ENCODE results near the gene LONP2.
"Not testable (repeated sequence)": the region's sequence is repeated elsewhere in the genome, so short reads cannot be mapped to it uniquely, and the experiment has no call there.

The LONP2 gene

GRCh38 chr16:48240147-48240546, 4.0 kb upstream of the LONP2 start:
- DNase-seq = not testable (repeated sequence)

- DNase-seq = no peak
Observed at GRCh38 chr16:48244863-48245195, 729 bp downstream of the LONP2 start.

GRCh38 chr16:48246066-48246465, 2.0 kb downstream of the LONP2 start:
- no peak for DNase-seq

GRCh38 chr16:48247311-48247710, 3.2 kb downstream of the LONP2 start, which contains the start of gene ABCC11:
ABCC11 (minus strand) TSS chr16:48247539; CDS start chr16:48231921, 15,618 bp downstream.
- DNase-seq = no peak

- DNase-seq = no peak
Observed at GRCh38 chr16:48250520-48251278, 6.6 kb downstream of the LONP2 start.

GRCh38 chr16:48252013-48252412, 7.9 kb downstream of the LONP2 start:
- no peak for DNase-seq

GRCh38 chr16:48256579-48257177, 12.6 kb downstream of the LONP2 start:
- no peak for DNase-seq

GRCh38 chr16:48261569-48261968, 17.5 kb downstream of the LONP2 start:
- DNase-seq = no peak

GRCh38 chr16:48262631-48263030, 18.5 kb downstream of the LONP2 start:
- DNase-seq = no peak

- no peak for DNase-seq
Observed at GRCh38 chr16:48269011-48269410, 24.9 kb downstream of the LONP2 start.

GRCh38 chr16:48271728-48272127, 27.6 kb downstream of the LONP2 start:
- DNase-seq = no peak

- DNase-seq = no peak
Observed at GRCh38 chr16:48272837-48273421, 28.8 kb downstream of the LONP2 start.

- DNase-seq = no peak
Observed at GRCh38 chr16:48274476-48274875, 30.4 kb downstream of the LONP2 start.

GRCh38 chr16:48276102-48276501, 32.0 kb downstream of the LONP2 start:
- DNase-seq = no peak

- DNase-seq = peak in 1 of 2 experiments; percentile 25
Observed at GRCh38 chr16:48277158-48277557, 33.1 kb downstream of the LONP2 start.

- DNase-seq = no peak
Observed at GRCh38 chr16:48279199-48279598, 35.1 kb downstream of the LONP2 start.

- no peak for DNase-seq
Observed at GRCh38 chr16:48280546-48280945, 36.4 kb downstream of the LONP2 start.

- DNase-seq = no peak
Observed at GRCh38 chr16:48282636-48283263, 38.6 kb downstream of the LONP2 start.

- DNase-seq = no peak
Observed at GRCh38 chr16:48284772-48285409, 40.8 kb downstream of the LONP2 start.

- DNase-seq = no peak
Observed at GRCh38 chr16:48287239-48287638, 43.1 kb downstream of the LONP2 start.

GRCh38 chr16:48291303-48291702, 47.2 kb downstream of the LONP2 start:
- DNase-seq = no peak

GRCh38 chr16:48291754-48292153, 47.7 kb downstream of the LONP2 start:
- DNase-seq = no peak

GRCh38 chr16:48292452-48292851, 48.4 kb downstream of the LONP2 start:
- DNase-seq = no peak
